Neural cell (in vitro differentiated cells): ENCODE data around the gene LCN10.

ENCODE experiments used
- EP300 ChIP-seq: fragments of 450-650 bp; conservative IDR thresholded peaks from 2 replicates; pipeline ENCODE4 v1.6.1; 2014; ENCODE audit warnings: antibody characterized with exemption, mild to moderate bottlenecking, moderate library complexity; ENCODE audit not compliant: poor library complexity, severe bottlenecking
- EZH2 ChIP-seq: fragments of 200-600, 300-800 bp; shearing (Covaris generic), sonication (generic); IDR thresholded peaks from 2 replicates; pipeline ENCODE4 v1.6.1; 2014; ENCODE audit warnings: antibody characterized with exemption, low read length, borderline replicate concordance, mild to moderate bottlenecking; ENCODE audit not compliant: insufficient read depth, poor library complexity, severe bottlenecking
- POLR2AphosphoS5 ChIP-seq: IDR thresholded peaks from 2 replicates; pipeline ENCODE4 v1.6.1; 2012
- RAD21 ChIP-seq: fragments of 450-650 bp; conservative IDR thresholded peaks from 2 replicates; pipeline ENCODE4 v1.6.1; 2014; ENCODE audit warnings: antibody characterized with exemption, mild to moderate bottlenecking, moderate library complexity
- TAF1 ChIP-seq: IDR thresholded peaks from 2 replicates; pipeline ENCODE4 v1.6.1; 2012; ENCODE audit warnings: low read depth
- TF ChIP-seq, protein P1 (sequence below): fragments of 450-650 bp; IDR thresholded peaks from 2 replicates; pipeline ENCODE4 v1.5.1; 2014; ENCODE audit warnings: antibody characterized with exemption, mild to moderate bottlenecking, moderate library complexity; ENCODE audit not compliant: poor library complexity, severe bottlenecking

DNA sequence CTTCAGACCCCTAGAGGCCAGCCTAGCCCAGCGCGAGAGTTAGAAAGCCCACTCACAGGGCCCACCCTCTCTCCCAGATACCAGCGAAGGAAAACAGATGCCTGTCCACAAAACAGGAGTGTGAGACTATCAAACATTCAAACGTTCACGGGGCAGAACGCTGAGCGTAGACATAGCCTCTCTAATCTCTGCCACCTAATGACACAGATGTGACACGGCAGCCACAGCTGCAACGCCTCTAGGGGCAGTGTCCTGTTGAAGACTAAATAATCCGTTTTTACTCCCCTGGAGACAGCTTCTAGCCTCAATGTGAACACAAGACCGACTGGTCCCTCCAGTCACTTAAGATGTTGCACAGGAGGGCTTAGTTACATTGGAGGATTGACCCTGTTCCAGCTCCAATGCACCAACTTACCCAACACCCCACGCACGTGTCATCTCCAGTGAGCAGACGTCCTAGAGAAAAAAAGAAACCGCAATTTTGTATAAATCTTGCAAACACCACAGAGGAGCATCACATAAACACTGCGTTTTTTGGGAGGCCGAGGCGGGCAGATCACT, 16.0 kb downstream of the LCN10 start:
- TF ChIP-seq, protein P1, sequence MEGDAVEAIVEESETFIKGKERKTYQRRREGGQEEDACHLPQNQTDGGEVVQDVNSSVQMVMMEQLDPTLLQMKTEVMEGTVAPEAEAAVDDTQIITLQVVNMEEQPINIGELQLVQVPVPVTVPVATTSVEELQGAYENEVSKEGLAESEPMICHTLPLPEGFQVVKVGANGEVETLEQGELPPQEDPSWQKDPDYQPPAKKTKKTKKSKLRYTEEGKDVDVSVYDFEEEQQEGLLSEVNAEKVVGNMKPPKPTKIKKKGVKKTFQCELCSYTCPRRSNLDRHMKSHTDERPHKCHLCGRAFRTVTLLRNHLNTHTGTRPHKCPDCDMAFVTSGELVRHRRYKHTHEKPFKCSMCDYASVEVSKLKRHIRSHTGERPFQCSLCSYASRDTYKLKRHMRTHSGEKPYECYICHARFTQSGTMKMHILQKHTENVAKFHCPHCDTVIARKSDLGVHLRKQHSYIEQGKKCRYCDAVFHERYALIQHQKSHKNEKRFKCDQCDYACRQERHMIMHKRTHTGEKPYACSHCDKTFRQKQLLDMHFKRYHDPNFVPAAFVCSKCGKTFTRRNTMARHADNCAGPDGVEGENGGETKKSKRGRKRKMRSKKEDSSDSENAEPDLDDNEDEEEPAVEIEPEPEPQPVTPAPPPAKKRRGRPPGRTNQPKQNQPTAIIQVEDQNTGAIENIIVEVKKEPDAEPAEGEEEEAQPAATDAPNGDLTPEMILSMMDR: peak; percentile 47
- TF ChIP-seq EZH2 (no peak), POLR2AphosphoS5 (no peak), TAF1 (no peak), RAD21 (no peak), EP300 (no peak)
